Mucosa of rectum (tissue), 2 donors: ENCODE measurements around the gene TMEM222.

Experiments used
- H3K27ac ChIP-seq, 2 donors: one replicate each; pipeline ENCODE4 v1.7.0; 2013; ENCODE audit warnings: inconsistent platforms in 2 of 2, low read depth in 2 of 2, low read length in 2 of 2
- H3K27me3 ChIP-seq, 2 donors: one replicate each; pipeline ENCODE4 v1.7.0; 2013; ENCODE audit warnings: low read length in 2 of 2; ENCODE audit not compliant: control insufficient read depth in 2 of 2, insufficient read depth in 2 of 2
- H3K36me3 ChIP-seq, 2 donors: one replicate each; pipeline ENCODE4 v1.7.0; 2013; ENCODE audit warnings: low read length in 2 of 2; ENCODE audit not compliant: control insufficient read depth in 2 of 2, insufficient read depth in 2 of 2
- H3K4me1 ChIP-seq, 2 donors: one replicate each; pipeline ENCODE4 v1.7.0; 2013; ENCODE audit warnings: low read length in 2 of 2, mild to moderate bottlenecking in 1 of 2; ENCODE audit not compliant: control insufficient read depth in 2 of 2, insufficient read depth in 2 of 2
- H3K4me3 ChIP-seq, 2 donors: one replicate each; pipeline ENCODE4 v1.7.0; 2013; ENCODE audit warnings: low read length in 2 of 2
- H3K9ac ChIP-seq, 2 donors: one replicate each; pipeline ENCODE4 v1.7.0; 2013; ENCODE audit warnings: low read length in 2 of 2, low read depth in 1 of 2, mild to moderate bottlenecking in 1 of 2
- H3K9me3 ChIP-seq, 2 donors: one replicate each; pipeline ENCODE4 v1.7.0; 2013; ENCODE audit warnings: low read length in 2 of 2; ENCODE audit not compliant: control insufficient read depth in 2 of 2
- donor health status: healthy.
- donor health status: Normal muscosa, but diverticular disease.

Gene TMEM222

DNA sequence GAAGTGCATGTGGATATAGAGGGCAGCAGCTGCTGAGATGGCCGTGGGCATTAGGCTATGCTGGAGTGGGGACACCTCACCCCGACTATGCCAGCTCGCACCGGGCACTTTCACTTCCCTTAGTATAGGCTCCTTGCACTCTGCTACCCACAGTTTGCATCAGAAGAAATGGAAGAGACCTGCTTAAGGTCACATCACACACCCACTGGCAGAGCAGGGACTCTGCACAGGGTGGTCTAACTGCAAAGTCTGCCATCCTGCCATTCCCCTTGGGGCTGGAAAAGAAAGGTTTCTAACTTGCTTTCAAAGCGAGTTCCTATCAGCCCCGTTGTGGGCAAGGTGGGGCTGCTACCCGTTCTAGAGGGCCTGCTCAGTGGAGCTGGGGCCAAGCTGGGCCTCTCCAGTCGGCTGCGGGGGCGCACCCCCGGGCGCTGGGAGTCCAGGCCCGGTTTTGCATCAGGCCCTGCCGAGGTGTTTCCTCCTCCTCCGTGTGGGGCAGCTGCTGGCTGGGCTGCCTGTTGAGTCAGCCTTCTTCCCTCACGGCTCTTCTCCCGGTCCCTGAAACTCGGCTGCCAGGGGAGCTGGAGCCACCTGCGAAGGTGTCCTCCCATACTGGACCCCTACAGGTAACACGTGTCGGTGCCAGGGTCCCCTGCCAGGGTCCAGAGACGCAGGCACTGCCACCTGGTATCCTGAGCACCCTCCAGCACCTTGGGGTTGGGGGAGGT, 19.7 kb downstream of the TMEM222 start, which contains the start of gene SYTL1:
Gene SYTL1, plus strand, starts transcription at position 498 of the 728 bp plus-strand sequence. CDS start 3,313 bp downstream, outside the sequence.
- Histone ChIP-seq H3K27me3 (no peaks in the 10 kb centered on the region), H3K36me3 (peaks cover 0 to 11% of the 10 kb centered on the region in 2 donors), H3K4me3 (peak within 1 kb of the TSS; percentile 62 to 84), H3K4me1 (peaks cover 16 to 23% of the 10 kb centered on the region in 2 donors), H3K27ac (peak within 1 kb of the TSS; percentile 66 to 82), H3K9me3 (no peaks in the 10 kb centered on the region), H3K9ac (peak within 1 kb of the TSS; percentile 70 to 81)

DNA sequence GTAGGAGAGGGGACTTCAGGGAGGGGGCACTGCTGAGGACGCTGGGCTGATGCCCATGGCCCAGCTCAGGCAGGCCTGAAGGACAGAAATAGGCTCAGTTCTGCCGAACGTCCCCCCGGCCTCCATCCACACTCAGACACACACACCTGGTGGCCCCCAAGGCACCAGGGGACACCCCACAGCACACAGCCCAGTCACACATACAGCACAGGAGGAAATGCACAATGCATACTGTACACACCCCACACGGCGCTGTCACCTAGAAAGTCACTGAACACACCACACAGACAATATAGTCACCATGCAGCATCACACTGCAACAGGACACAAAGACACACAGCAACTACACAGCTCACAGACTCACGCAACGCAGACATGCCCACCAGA, 20.4 kb downstream of the TMEM222 start:
- Histone ChIP-seq H3K27ac (peak overlapping the region; percentile 66 to 82), H3K4me1 (peaks cover 16 to 23% of the 10 kb centered on the region in 2 donors), H3K4me3 (peak overlapping the region; percentile 62 to 84), H3K9me3 (no peaks in the 10 kb centered on the region), H3K27me3 (no peaks in the 10 kb centered on the region), H3K36me3 (peaks cover 0 to 8% of the 10 kb centered on the region in 2 donors), H3K9ac (peak overlapping the region; percentile 70 to 81)

DNA sequence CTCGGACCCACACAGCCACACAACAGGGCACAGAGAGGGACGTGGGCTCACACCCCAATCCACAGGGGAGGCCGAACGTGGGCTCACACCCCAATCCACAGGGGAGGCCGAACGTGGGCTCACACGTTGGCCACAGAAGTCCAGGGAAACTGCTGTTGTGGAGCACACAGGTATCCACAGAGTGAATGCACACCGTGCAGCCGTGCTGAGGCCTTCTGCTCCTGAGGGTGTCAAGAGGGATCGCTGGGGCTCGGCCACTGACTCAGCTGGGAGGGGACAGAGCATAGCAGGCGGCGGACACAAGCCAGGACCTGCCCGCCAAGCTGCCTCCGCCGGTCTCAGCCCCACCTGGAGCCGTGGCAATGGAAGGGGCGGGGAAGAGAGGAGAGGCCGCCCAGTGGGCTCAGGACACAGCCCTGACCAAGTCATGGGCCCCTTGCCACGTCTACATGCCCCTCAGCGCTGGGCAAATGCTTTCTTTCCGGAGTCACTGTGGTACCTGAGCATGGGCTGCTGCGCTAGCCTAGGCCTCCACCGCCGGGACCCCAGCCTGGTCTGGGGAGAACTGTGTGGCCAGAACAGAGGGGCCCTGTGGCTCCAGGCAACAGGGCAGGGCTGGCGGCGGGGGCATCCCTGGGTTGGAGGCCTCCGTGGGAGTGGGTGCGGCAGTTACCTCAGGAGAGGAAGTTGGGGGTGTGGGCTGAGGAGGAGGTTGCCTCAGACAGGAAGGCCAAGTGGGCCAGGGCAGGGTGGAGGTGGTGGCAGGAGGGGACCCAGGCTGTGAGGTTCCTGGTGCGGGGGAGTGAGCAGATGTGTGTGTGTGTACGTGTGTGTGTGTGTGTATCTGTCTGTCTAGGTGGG, 21.0 kb downstream of the TMEM222 start:
- H3K4me1 ChIP-seq = peaks cover 16 to 23% of the 10 kb centered on the region in 2 donors
- H3K9me3 ChIP-seq = no peaks in the 10 kb centered on the region
- H3K27me3 ChIP-seq = no peaks in the 10 kb centered on the region
- H3K27ac ChIP-seq = peak overlapping the region; percentile 65 to 82
- H3K9ac ChIP-seq = peak overlapping the region; percentile 66 to 81
- peaks cover 0 to 8% of the 10 kb centered on the region in 2 donors for H3K36me3 ChIP-seq
- H3K4me3 ChIP-seq = peak overlapping the region; percentile 62 to 84

DNA sequence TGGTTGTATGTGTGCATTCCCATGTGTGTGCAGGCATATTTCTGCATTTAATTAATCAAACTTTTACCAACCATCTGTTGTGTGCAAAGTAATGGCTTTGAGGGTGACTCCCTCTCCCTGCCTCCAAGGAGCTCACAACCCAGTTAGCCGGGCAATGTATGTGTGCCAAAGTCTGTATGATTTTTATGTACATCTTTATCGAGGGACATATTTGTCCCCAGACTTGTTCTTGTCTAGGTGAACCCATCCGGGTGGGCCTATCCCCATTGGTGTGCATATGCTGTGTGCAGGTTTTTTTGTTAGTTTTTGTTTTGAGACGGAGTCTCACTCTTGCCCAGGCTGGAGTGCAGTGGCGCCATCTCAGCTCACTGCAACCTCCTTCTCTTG, 21.7 kb downstream of the TMEM222 start:
- Histone ChIP-seq H3K9ac (peak overlapping the region in 1 of 2 donors; percentile 66), H3K27ac (peak overlapping the region; percentile 65 to 82), H3K4me3 (peak overlapping the region; percentile 62 to 84), H3K27me3 (no peaks in the 10 kb centered on the region), H3K36me3 (peaks cover 0 to 7% of the 10 kb centered on the region in 2 donors), H3K4me1 (peaks cover 16 to 23% of the 10 kb centered on the region in 2 donors), H3K9me3 (no peaks in the 10 kb centered on the region)

DNA sequence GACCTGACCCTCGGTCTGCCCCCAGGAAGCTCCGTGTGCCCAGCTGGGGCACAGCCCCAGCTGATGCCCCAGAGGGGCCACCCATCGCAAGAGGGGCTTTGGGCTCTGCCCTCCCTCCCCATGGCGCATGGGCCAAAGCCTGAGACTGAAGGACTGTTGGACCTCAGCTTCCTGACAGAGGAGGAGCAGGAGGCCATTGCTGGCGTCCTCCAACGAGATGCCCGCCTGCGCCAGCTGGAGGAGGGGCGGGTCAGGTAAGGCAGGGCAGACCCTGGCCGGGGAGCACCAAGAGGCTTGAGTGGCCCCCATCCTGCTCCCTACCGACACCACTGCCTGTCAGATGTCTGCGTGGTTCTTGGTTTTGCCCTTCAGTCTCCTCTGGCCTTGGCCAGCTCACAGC, 23.3 kb downstream of the TMEM222 start:
- Histone ChIP-seq H3K9me3 (no peaks in the 10 kb centered on the region), H3K36me3 (peaks cover 0 to 6% of the 10 kb centered on the region in 2 donors), H3K4me1 (peaks cover 21 to 33% of the 10 kb centered on the region in 2 donors), H3K27me3 (no peaks in the 10 kb centered on the region), H3K9ac (no peak overlapping the region), H3K27ac (no peak overlapping the region), H3K4me3 (no peak overlapping the region)

DNA sequence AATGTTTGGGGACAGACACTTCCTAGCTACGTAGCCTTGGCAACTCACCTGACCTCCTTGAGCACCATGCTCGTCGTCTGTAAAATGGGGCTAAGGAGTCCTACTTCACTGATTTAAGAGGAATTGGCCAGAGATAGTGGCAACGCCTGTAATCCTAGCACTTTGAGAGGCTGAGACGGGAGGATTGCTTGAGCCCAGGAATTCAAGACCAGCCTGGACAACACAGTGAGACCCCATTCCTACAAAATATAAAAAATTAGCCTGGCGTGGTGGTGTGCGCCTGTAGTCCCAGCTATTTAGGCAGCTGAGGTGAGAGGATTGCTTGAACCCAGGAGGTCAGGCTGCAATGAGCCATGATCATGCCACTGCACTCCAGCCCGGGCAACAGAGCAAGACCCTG, 24.4 kb downstream of the TMEM222 start:
- no peaks in the 10 kb centered on the region for H3K9me3 ChIP-seq
- H3K4me1 ChIP-seq = peaks cover 30 to 37% of the 10 kb centered on the region in 2 donors
- H3K27me3 ChIP-seq = no peaks in the 10 kb centered on the region
- peaks cover 0 to 6% of the 10 kb centered on the region in 2 donors for H3K36me3 ChIP-seq
- no peak overlapping the region for H3K27ac ChIP-seq
- H3K9ac ChIP-seq = no peak overlapping the region
- H3K4me3 ChIP-seq = no peak overlapping the region

DNA sequence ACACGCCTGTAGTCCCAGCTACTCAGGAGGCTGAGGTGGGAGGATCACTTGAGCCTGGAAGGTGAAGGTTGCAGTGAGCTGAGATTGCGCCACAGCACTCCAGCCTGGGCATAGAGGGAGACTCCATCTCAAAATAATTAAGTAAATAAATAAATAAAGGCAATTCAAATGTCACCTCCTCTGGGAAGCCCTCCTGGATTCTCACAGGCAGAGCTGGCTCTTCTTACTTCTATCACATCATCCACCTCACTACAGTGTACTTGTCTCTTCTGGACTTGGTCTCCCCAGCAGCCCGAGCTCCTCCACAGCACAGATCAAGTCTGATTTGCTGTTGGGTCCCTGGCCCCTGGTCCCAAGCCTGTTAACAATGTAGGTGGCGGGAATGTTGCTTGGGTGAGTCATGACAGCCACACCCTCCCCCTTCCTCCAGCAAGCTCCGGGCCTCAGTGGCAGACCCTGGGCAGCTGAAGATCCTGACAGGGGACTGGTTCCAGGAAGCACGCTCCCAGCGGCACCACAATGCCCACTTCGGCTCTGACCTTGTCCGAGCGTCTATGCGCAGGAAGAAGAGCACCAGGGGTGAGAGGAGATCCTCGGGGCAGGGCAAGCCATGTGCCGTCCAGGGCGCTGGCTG, 25.1 kb downstream of the TMEM222 start:
- H3K9ac ChIP-seq = no peak overlapping the region
- peaks cover 0 to 6% of the 10 kb centered on the region in 2 donors for H3K36me3 ChIP-seq
- peaks cover 27 to 33% of the 10 kb centered on the region in 2 donors for H3K4me1 ChIP-seq
- no peak overlapping the region for H3K27ac ChIP-seq
- no peaks in the 10 kb centered on the region for H3K27me3 ChIP-seq
- no peaks in the 10 kb centered on the region for H3K9me3 ChIP-seq
- no peak overlapping the region for H3K4me3 ChIP-seq

DNA sequence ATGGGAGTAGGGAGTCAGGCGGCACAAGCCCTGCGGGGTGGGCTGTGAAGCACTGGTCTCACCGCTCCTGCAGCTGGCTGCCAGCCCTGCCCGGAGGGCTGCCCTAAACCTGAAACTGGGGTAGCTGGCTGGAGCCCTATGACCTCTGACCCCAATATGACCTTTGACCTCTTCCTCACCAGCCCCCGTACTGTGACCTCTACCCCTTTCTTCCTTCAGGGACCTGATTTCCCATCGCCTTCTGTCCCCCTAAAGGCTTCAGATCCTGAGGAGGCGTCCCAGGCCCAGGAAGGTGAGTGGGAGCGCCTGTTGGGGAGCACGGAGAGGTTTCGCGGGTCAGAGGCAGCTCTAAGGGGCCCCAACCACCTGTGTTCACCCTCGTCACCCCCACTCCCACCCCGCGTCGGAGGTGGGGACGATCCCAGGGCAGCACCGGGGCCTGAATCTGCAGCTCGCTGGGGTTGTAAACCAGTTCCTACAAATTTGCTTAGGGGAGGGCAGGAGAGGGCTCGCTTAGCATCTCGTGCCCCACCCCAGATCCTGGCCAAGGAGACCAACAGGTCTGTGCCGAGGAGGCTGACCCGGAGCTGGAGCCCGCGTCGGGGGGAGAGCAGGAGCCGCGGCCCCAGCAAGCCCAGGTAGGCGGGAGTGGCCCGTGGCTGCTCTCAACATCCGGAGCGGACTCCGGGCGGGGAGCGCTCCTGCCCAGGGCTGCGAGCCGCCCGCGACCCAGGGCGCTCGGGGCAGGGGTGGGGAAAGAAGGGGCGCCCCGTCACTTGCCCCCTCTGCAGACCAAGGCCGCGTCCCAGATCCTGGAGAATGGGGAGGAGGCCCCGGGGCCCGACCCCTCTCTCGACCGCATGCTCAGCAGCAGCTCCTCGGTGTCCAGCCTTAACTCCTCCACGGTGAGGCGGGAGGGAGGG, 27.2 kb downstream of the TMEM222 start:
- Histone ChIP-seq H3K9me3 (no peaks in the 10 kb centered on the region), H3K27ac (peak overlapping the region in 1 of 2 donors; percentile 32), H3K27me3 (no peaks in the 10 kb centered on the region), H3K4me1 (peaks cover 17 to 22% of the 10 kb centered on the region in 2 donors), H3K36me3 (peaks cover 0 to 6% of the 10 kb centered on the region in 2 donors), H3K9ac (peak overlapping the region; percentile 41 to 59), H3K4me3 (peak overlapping the region; percentile 50 to 63)
